Measurements from ENCODE around the gene CUTA. TPM values are rescaled to one million over a fixed set of nuclear protein-coding genes. Genes with fewer than 3 reads are reported as not detected.
A peak's percentile ranks its signal among the peaks of the same experiment; 100 is the strongest.

The CUTA gene
- total RNA-seq, 1 donor from 2014 or later = 264 TPM

DNA sequence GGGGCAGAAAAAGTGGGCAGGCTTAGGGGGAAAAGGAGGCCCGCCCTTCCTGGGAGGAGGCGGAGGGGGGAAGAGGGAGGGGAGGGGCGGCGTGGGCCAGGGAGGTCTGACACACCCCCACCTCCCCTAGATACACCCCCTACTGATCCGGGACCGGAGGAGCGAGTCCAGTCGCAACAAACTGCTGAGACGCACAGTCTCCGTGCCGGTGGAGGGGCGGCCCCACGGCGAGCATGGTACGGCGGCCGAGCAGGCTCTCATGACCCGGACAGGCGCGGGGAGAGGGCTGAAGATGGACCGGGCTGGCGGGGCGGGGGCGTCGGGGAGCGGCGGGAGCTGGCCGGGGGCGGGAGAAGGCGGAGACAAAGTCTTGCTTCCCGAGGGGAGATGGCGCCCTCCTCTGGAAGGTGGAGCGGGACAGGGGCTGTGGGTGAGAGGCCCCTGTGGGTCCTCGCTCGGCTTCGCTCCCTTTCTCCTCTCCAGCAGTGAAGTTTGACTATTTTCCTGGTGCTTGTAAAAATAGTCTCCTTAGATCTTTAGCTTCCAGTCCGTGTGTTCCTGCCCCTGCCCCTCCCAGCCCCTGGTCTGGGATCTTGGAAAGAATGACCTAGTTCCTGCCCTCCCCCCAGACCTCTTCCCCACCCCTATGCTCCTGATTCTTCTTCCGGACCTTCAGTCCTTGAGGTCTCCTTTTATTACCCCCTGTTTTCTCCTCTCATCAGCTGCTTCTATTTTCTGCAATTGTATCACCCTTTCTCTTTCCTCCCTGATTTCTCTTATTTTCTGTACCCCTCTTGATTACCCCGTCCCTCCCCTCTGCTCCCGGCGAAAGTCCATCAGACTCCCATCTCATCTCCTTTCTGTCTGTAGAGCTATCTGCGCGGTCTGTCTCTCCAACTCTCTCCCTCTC lies 8.0 kb upstream of the CUTA start:
- H3K36me3 Mint-ChIP-seq (ENCODE audit: insufficient read depth) = no peaks in the 10 kb centered on the region
- H3K9me3 Mint-ChIP-seq (ENCODE audit: low read depth) = no peaks in the 10 kb centered on the region
- H3K27me3 Mint-ChIP-seq = no peaks in the 10 kb centered on the region
- H3K4me3 Mint-ChIP-seq (ENCODE audit: low read depth) = peak overlapping the region; percentile 85
- TF ChIP-seq, protein P1, sequence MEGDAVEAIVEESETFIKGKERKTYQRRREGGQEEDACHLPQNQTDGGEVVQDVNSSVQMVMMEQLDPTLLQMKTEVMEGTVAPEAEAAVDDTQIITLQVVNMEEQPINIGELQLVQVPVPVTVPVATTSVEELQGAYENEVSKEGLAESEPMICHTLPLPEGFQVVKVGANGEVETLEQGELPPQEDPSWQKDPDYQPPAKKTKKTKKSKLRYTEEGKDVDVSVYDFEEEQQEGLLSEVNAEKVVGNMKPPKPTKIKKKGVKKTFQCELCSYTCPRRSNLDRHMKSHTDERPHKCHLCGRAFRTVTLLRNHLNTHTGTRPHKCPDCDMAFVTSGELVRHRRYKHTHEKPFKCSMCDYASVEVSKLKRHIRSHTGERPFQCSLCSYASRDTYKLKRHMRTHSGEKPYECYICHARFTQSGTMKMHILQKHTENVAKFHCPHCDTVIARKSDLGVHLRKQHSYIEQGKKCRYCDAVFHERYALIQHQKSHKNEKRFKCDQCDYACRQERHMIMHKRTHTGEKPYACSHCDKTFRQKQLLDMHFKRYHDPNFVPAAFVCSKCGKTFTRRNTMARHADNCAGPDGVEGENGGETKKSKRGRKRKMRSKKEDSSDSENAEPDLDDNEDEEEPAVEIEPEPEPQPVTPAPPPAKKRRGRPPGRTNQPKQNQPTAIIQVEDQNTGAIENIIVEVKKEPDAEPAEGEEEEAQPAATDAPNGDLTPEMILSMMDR (IDR thresholded peaks at IDR 0.05; ENCODE audit: unreplicated experiment) = peak; percentile 71
- H3K4me1 Mint-ChIP-seq (ENCODE audit: low read depth) = peaks cover 52% of the 10 kb centered on the region
- DNase-seq (ENCODE audit: low spot score, unreplicated experiment) = peak; percentile 75
- peak overlapping the region; percentile 92 for H3K27ac Mint-ChIP-seq

DNA sequence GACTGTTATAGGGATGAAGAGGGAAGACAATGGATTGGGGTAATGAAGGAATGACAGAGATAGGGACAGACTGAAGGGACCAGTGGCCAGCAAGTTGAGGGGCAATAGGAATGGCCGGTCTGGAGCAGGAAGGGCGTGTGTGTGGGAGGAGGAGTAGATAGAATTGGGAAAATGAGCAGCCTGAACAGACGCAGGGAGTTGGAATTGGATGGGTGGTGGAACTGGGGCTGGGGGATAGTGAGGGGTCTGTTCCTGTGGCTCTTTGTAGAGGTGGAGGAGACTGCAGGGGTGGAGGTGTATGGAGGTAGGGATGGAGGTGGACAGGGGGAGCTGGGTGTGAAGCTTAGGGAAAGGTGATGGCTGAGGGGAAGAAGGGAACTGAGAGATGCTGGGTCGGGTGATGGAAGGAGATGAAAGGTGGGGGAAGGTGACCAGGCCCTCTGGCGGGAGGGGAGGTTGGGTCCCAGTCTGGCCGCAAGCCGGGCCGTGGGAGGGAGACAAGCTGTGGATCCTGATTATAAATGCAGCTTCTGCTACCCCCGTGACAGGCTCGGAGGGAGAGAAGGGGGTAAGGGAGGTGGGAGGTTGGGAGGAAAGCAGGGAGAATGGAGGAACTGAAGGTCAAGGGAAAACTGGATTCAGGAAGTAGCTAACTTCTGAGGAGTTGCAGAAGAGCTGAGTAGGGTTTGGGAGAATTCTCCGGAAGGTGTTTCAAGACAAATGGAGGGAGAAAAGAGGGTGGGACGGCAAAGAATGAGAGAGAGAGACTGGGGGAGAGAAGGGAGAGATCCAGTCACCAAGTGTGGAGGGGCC lies 7.2 kb upstream of the CUTA start:
- Mint-ChIP-seq H3K27ac (peak overlapping the region; percentile 92), H3K27me3 (no peaks in the 10 kb centered on the region), H3K4me1 (ENCODE audit: low read depth) (peaks cover 46% of the 10 kb centered on the region), H3K36me3 (ENCODE audit: insufficient read depth) (no peaks in the 10 kb centered on the region), H3K4me3 (ENCODE audit: low read depth) (peak overlapping the region; percentile 85), H3K9me3 (ENCODE audit: low read depth) (no peaks in the 10 kb centered on the region)
- TF ChIP-seq, protein P1 (IDR thresholded peaks at IDR 0.05; ENCODE audit: unreplicated experiment) = no peak
- DNase-seq (ENCODE audit: low spot score, unreplicated experiment) = no peak

DNA sequence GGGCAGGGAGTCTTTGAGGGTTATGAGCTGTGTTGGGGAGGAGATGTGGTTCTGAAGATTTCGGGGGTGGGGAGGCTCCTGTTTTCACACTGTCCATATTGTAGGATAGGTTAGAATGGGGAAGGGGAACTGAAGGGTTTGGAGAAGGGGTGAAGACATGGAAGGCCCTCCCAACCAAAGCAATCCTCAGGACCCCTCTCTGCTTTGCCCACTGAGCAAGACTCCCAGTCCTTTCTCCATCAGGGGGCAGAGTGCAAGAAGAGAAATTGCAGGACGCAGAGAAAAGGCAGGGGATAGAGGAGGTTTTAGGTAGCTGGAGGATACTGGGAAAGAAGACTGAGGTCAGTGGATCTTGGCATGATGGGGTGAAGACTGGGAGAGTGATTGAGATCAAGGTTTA lies 5.9 kb upstream of the CUTA start:
- DNase-seq (ENCODE audit: low spot score, unreplicated experiment) = no peak
- Mint-ChIP-seq H3K36me3 (ENCODE audit: insufficient read depth) (no peaks in the 10 kb centered on the region), H3K4me3 (ENCODE audit: low read depth) (peak overlapping the region; percentile 85), H3K27ac (no peak overlapping the region), H3K27me3 (no peaks in the 10 kb centered on the region), H3K4me1 (ENCODE audit: low read depth) (peaks cover 45% of the 10 kb centered on the region), H3K9me3 (ENCODE audit: low read depth) (no peaks in the 10 kb centered on the region)
- TF ChIP-seq, protein P1 (IDR thresholded peaks at IDR 0.05; ENCODE audit: unreplicated experiment) = no peak

DNA sequence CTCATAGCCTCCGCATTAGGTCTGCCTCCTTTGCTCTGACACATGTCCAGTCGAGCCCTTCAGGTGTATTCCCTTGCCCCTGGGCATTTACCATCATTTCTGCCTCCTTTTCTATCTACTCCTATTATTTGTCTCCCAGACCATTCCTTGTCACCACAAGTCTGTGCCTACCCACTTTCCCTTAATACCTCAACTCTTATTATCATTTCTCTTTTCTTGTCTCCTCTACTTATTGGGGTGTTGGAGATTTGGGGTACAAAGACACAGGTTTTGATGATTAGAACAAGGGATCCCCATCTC lies 3.4 kb upstream of the CUTA start:
- Mint-ChIP-seq H3K36me3 (ENCODE audit: insufficient read depth) (no peaks in the 10 kb centered on the region), H3K27ac (no peak overlapping the region), H3K4me3 (ENCODE audit: low read depth) (peak overlapping the region; percentile 15), H3K4me1 (ENCODE audit: low read depth) (peaks cover 48% of the 10 kb centered on the region), H3K9me3 (ENCODE audit: low read depth) (no peaks in the 10 kb centered on the region), H3K27me3 (no peaks in the 10 kb centered on the region)
- no peak for DNase-seq (ENCODE audit: low spot score, unreplicated experiment)
- TF ChIP-seq, protein P1 (IDR thresholded peaks at IDR 0.05; ENCODE audit: unreplicated experiment) = no peak

DNA sequence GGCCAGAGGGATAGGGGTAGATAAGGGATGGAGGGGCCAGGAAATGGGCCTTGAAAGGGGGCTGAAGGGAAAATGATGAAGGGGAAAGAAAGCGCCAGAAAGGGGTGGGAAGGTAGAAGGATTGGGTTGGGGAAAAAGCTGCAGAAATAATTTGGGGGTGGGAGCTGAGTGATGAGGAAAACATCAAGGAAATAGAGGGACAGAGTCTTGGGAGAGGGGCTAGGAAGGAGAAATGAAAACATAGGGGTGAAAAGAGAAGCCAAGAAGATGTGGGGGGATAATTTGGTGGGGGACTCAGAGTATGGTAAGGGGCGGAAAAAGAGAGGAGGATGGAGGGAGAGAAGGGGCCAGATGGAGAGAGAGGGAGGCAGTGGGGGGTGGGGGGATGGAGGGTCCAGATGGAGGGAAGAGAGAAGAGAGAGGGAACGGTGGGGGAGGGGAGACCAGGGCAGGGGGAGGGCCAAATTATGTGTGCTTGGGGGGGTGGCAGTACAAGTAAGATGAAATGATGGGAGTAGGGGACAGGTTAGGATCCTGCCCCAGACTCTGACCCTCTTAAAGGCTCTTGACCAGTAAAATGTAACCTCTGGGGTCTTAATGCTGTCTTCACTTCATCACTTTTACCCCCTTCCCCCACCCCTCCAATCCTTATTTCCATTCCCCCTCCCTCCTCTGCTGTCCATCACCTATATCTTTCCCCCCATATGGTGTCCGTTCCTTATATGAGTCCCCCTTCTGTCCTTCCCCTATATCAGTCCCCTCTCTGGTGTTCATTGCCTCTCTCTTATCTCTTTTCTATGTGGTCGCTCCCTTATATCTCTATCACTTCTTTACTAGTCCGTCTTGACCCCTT lies 2.8 kb upstream of the CUTA start:
- Mint-ChIP-seq H3K36me3 (ENCODE audit: insufficient read depth) (no peaks in the 10 kb centered on the region), H3K4me1 (ENCODE audit: low read depth) (peaks cover 48% of the 10 kb centered on the region), H3K9me3 (ENCODE audit: low read depth) (no peaks in the 10 kb centered on the region), H3K4me3 (ENCODE audit: low read depth) (peak overlapping the region; percentile 62), H3K27ac (no peak overlapping the region), H3K27me3 (no peaks in the 10 kb centered on the region)
- TF ChIP-seq, protein P1 (IDR thresholded peaks at IDR 0.05; ENCODE audit: unreplicated experiment) = no peak
- DNase-seq (ENCODE audit: low spot score, unreplicated experiment) = no peak
